GM21576 (cell line): ENCODE data around the gene KDM2A.

Source experiments
- ATAC-seq: cut with Tn5 transposase; IDR thresholded peaks from one replicate; pipeline ENCODE4 v1.9.1; 2021; ENCODE audit warnings: mild to moderate bottlenecking, moderate library complexity; ENCODE audit not compliant: unreplicated experiment

The KDM2A gene

DNA sequence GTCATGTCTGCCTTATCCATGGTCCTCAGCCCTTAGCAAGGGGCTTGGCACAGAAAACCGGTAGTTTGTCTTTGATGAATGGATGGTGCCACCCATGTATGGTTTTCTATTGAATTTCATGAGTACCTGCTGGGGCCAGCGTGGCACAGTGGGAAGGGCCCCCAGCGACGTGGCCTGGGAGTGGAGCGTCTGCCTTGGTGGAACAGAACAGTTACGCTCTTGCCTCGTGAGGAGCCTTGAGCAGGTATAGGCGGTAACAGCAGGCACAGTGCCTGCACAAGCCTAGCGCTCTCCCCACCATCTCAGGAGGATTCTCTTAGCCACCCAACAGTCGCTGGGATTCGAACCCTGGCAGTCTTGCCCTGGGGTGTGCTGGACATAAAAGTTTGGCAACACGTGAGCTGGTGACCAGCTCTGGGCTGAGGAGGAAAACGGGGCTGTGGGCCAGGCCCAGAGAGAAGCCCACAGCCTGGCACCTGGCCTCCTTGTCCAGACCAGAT lies 181.2 kb downstream of the KDM2A start:
- no peak for ATAC-seq

DNA sequence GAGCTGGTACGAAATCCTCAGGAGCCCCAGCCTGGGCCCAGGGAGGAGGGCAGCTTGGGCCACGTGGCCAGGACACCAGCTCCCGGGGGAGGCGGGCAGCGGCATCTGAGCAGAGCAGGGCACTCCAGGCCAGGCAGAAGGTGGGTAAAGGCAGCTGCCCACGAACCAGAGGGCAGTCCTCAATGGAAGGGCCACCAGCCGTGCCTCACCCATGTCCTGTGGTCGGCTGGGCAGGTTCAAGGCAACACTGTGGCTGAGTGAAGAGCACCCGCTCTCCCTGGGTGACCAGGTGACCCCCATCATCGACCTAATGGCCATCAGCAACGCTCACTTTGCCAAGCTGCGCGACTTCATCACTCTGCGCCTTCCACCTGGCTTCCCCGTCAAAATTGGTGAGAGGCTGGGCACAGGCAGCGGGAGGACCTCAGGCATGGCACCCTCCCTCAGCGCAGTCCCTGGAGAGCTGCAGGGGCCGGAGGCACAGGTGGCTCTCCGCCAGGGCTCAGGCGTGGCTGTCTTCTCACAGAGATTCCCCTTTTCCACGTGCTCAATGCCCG lies 181.8 kb downstream of the KDM2A start:
- ATAC-seq: no peak

DNA sequence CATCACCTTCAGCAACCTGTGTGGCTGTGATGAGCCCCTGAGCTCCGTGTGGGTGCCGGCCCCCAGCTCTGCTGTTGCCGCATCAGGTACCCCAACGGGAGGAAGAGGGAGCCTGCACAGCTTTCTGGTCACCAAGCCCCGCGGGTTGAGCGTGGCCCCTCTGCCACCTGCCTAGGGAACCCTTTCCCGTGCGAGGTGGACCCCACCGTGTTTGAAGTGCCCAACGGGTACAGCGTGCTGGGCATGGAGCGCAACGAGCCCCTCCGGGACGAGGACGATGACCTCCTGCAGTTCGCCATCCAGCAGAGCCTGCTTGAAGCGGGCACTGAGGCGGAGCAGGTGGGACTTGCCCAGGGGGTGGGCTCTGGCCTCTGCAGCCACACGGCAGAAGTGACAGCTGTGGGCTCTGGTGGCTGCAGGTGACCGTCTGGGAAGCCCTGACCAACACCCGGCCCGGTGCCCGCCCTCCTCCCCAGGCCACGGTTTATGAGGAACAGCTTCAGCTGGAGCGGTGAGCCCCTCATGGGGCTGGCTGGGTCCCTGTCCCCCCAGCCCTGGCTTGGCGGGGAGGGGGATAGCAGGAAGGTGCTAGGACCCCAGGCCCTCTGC lies 182.4 kb downstream of the KDM2A start:
- no peak for ATAC-seq

DNA sequence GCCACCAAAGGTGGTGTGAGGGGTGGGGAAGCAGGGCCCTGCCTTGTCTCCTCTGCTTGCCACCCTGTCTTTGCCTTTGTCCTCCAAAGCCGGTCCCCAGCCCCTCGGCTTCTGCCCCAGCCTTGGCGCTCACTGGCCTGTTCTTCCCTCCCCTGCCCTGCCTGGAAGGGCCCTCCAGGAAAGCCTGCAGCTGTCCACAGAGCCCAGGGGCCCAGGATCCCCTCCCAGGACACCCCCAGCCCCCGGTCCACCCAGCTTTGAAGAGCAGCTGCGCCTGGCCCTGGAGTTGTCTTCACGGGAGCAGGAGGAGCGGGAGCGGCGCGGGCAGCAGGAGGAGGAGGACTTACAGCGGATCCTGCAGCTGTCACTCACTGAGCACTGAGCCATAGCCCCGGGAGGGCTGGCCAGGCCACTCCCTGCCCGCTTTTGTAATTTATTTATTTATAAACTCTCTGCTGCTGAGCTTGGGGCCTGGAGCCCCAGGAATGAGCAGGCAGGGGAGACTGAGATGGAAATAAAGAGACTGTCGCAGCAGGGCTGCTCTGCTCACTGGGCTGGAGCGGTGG lies 183.0 kb downstream of the KDM2A start:
- no peak for ATAC-seq

DNA sequence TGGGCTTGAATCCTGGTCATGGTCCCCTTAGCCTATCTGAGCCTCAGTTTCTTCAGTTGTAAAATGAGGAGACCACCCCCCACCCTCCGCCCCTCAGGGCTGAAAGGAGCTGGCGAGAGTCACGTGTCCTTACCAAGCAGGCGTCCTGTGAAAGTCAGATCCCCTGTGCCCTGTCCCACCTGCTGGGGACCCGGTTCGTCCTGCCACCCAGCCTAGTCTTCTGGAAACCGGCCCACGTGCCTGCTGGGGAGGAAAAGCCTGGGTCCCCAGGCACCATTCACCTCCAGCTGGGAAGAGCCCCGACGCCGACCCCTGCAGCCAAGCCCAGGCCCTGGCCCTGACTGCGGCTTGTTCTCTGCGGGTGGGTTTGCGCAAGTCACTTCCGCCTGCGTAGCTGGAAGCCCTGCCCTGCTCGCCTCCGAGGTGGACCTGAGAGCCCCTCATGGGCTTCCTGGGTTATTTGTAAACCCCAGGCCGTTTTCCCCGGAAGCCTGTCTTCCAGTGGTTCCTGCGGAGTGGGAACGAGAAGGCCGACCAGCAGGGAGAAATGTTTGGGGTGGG lies 183.6 kb downstream of the KDM2A start:
- ATAC-seq: no peak

DNA sequence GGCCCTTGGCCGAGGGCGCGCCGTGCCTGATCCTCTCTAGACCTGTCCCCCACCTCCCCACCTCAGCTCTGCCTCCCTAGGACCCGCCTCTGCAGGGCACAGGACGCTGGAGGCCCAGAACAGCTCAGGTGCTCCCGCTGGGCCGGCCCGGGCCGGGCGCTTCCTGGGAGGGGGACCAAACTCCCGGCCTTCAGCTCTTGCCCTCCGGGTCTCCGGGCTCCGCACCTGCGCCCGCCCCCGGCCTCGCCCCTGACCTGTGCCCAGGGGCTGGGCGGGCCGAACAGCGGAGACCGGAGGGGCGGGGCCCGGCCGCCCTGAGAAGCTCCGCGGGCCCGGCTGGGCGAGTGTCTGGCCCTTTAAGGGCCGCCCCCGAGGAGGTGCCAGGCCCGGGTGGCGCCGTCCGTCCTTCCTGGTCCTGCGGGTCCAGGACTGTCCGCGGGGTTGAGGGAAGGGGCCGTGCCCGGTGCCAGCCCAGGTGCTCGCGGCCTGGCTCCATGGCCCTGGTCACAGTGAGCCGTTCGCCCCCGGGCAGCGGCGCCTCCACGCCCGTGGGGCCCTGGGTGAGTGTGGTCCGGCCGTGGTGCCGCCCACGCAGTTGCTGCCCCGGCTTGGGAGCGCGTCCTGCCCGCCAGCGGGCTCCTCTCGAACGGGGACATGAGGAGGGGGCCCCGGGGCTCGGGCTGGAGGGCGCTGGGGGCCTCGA lies 184.2 kb downstream of the KDM2A start, which contains the start of gene SSH3:
SSH3 (plus strand) TSS at position 399 of the 703 bp plus-strand sequence; CDS start at position 495, 96 bp downstream.
- ATAC-seq: no peak

- ATAC-seq: no peak
Measured at GRCh38 chr11:67303835-67304411, 184.9 kb downstream of the KDM2A start.

- ATAC-seq: no peak
Measured at GRCh38 chr11:67304511-67305113, 185.5 kb downstream of the KDM2A start.

DNA sequence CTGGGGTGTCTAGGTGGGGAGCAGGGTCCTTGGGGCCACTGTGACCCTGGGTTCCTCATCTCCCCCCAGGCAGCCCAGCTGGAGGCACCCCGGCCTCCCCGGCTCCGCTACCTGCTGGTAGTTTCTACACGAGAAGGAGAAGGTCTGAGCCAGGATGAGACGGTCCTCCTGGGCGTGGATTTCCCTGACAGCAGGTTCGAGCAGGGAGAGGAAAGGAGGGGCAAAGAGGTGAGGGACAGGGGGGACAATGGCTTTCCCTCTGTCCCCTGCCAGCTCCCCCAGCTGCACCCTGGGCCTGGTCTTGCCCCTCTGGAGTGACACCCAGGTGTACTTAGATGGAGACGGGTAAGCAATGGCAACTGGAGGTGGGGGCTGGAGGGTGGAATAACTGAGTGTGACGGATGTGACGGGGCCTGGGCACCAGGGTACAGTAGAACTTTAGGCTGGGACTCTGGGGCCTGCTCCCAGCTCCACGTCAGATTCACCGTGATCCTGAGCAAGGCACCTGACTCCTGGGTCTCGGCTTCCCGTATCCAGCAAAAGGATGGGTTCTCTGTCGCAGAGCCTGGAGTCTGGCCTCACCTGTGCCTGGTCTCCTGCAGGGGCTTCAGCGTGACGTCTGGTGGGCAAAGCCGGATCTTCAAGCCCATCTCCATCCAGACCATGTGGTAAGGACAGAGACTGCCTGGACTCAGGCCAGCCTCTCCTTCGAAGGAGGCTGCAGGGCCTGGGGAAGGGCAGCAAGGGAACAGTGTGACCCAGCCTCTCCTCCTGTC lies 187.9 kb downstream of the KDM2A start:
- no peak for ATAC-seq

GRCh38 chr11:67307545-67308001 lies 188.5 kb downstream of the KDM2A start:
- ATAC-seq: no peak
